H9 (cell line): ENCODE data around the gene HTR1B. TPM values are rescaled to one million over a fixed set of nuclear protein-coding genes. Genes with fewer than 3 reads are reported as not detected.

Experiments used
- DNase-seq: peaks from one replicate; pipeline ENCODE4 v3.0.0-alpha.2; 2017
- H2AFZ ChIP-seq: one replicate; pipeline ENCODE4 v1.6.1; 2013; ENCODE audit warnings: mild to moderate bottlenecking, low read length, control low read depth, moderate library complexity
- H2AK5ac ChIP-seq: 2 replicates; pipeline ENCODE4 v1.6.1; 2013; ENCODE audit warnings: low read length, control low read depth, mixed read lengths; ENCODE audit not compliant: insufficient read length
- H2BK120ac ChIP-seq: one replicate; pipeline ENCODE4 v1.6.1; 2013; ENCODE audit warnings: low read depth, mild to moderate bottlenecking, low read length, control low read depth, inconsistent platforms; ENCODE audit not compliant: poor library complexity, severe bottlenecking
- H2BK12ac ChIP-seq: 2 replicates; pipeline ENCODE4 v1.6.1; 2013; ENCODE audit warnings: low read length, control low read depth, mixed read lengths, low read depth; ENCODE audit not compliant: insufficient read length
- H2BK15ac ChIP-seq: 2 replicates; pipeline ENCODE4 v1.6.1; 2013; ENCODE audit warnings: low read depth, low read length, control low read depth
- H2BK20ac ChIP-seq: one replicate; pipeline ENCODE4 v1.6.1; 2013; ENCODE audit warnings: low read depth, mild to moderate bottlenecking, low read length, control low read depth, inconsistent platforms; ENCODE audit not compliant: poor library complexity, severe bottlenecking
- H2BK5ac ChIP-seq: 2 replicates; pipeline ENCODE4 v1.6.1; 2013; ENCODE audit warnings: low read length, control low read depth, mixed read lengths; ENCODE audit not compliant: insufficient read length
- H3K14ac ChIP-seq: 2 replicates; pipeline ENCODE4 v1.6.1; 2013; ENCODE audit warnings: low read length, control low read depth; ENCODE audit not compliant: insufficient read depth
- H3K18ac ChIP-seq: 2 replicates; pipeline ENCODE4 v1.6.1; 2013; ENCODE audit warnings: low read depth, mild to moderate bottlenecking, mixed read lengths, low read length, control low read depth; ENCODE audit not compliant: insufficient read length
- H3K23ac ChIP-seq: 2 replicates; pipeline ENCODE4 v1.6.1; 2013; ENCODE audit warnings: low read length, control low read depth, mixed read lengths, low read depth; ENCODE audit not compliant: insufficient read length
- H3K23me2 ChIP-seq: 2 replicates; pipeline ENCODE4 v1.6.1; 2013; ENCODE audit warnings: low read depth, mild to moderate bottlenecking, mixed read lengths, low read length, control low read depth; ENCODE audit not compliant: insufficient read length, poor library complexity, severe bottlenecking
- H3K27ac ChIP-seq: 2 replicates; pipeline ENCODE4 v1.5.1; 2013; ENCODE audit warnings: low read length, control low read depth, mixed read lengths, low read depth; ENCODE audit not compliant: insufficient read length
- H3K27me3 ChIP-seq: 2 replicates; pipeline ENCODE4 v1.6.1; 2013; ENCODE audit warnings: low read length, control low read depth, inconsistent platforms; ENCODE audit not compliant: insufficient read depth
- H3K4ac ChIP-seq: 2 replicates; pipeline ENCODE4 v1.6.1; 2013; ENCODE audit warnings: low read depth, mild to moderate bottlenecking, control low read depth, inconsistent platforms, low read length, moderate library complexity
- H3K4me1 ChIP-seq: 2 replicates; pipeline ENCODE4 v1.6.1; 2013; ENCODE audit warnings: low read length, control low read depth, inconsistent platforms; ENCODE audit not compliant: insufficient read depth
- H3K4me2 ChIP-seq: 2 replicates; pipeline ENCODE4 v1.6.1; 2013; ENCODE audit warnings: low read length, control low read depth, mixed read lengths; ENCODE audit not compliant: insufficient read length, insufficient read depth
- H3K56ac ChIP-seq: 2 replicates; pipeline ENCODE4 v1.6.1; 2013; ENCODE audit warnings: low read depth, mild to moderate bottlenecking, mixed read lengths, low read length, control low read depth; ENCODE audit not compliant: insufficient read length
- H3K79me1 ChIP-seq: 2 replicates; pipeline ENCODE4 v1.6.1; 2013; ENCODE audit warnings: low read depth, mild to moderate bottlenecking, moderate library complexity, low read length, control low read depth, inconsistent platforms; ENCODE audit not compliant: insufficient read depth, poor library complexity, severe bottlenecking
- H3K79me2 ChIP-seq: 2 replicates; pipeline ENCODE4 v1.6.1; 2013; ENCODE audit warnings: low read length, control low read depth, inconsistent platforms; ENCODE audit not compliant: insufficient read depth
- H3K9ac ChIP-seq: 2 replicates; pipeline ENCODE4 v1.6.1; 2013; ENCODE audit warnings: low read length, control low read depth, mixed read lengths; ENCODE audit not compliant: insufficient read length; ENCODE audit errors: extremely low read depth
- H3K9me3 ChIP-seq: one replicate; pipeline ENCODE4 v1.6.1; 2013; ENCODE audit warnings: low read depth, low read length, inconsistent platforms; ENCODE audit not compliant: control insufficient read depth
- H3T11ph ChIP-seq: one replicate; pipeline ENCODE4 v1.6.1; 2013; ENCODE audit warnings: mild to moderate bottlenecking, low read length, control low read depth, inconsistent platforms
- H4K20me1 ChIP-seq: one replicate; pipeline ENCODE4 v1.6.1; 2013; ENCODE audit not compliant: control insufficient read depth, insufficient read length, insufficient read depth
- H4K5ac ChIP-seq: 2 replicates; pipeline ENCODE4 v1.6.1; 2013; ENCODE audit warnings: low read depth, mild to moderate bottlenecking, mixed read lengths, low read length, control low read depth; ENCODE audit not compliant: insufficient read length
- H4K8ac ChIP-seq: replicated peaks from 2 replicates; pipeline ENCODE4 v1.6.1; 2013; ENCODE audit warnings: low read length, control low read depth, mixed read lengths, low read depth; ENCODE audit not compliant: insufficient read length
- H4K91ac ChIP-seq: 2 replicates; pipeline ENCODE4 v1.6.1; 2013; ENCODE audit warnings: low read depth, mild to moderate bottlenecking, moderate library complexity, mixed read lengths, low read length, control low read depth; ENCODE audit not compliant: insufficient read length
- H3K27ac Mint-ChIP-seq, 3 experiments: 2 replicates in 2 of 3; 3 replicates in 1 of 3; pipeline ENCODE4 v1.8.0; 2020 to 2021; ENCODE audit warnings: mixed read lengths in 3 of 3, mild to moderate bottlenecking in 1 of 3, moderate library complexity in 1 of 3
- H3K27me3 Mint-ChIP-seq: 2 replicates; pipeline ENCODE4 v1.8.0; 2021; ENCODE audit warnings: low read depth, mild to moderate bottlenecking, moderate library complexity, mixed read lengths
- H3K36me3 Mint-ChIP-seq, 3 experiments: 2 replicates in 2 of 3; 3 replicates in 1 of 3; pipeline ENCODE4 v1.8.0; 2020 to 2021; ENCODE audit warnings: low read depth in 3 of 3, mixed read lengths in 3 of 3; ENCODE audit not compliant: insufficient read depth in 1 of 3
- H3K4me1 Mint-ChIP-seq, 2 experiments: 2 replicates each; pipeline ENCODE4 v1.8.0; 2020; ENCODE audit warnings: mixed read lengths in 2 of 2
- H3K4me3 Mint-ChIP-seq, 2 experiments: 2 replicates in 1 of 2; 3 replicates in 1 of 2; pipeline ENCODE4 v1.8.0; 2020 to 2021; ENCODE audit warnings: mild to moderate bottlenecking in 2 of 2, mixed read lengths in 2 of 2, moderate library complexity in 1 of 2
- H3K9me3 Mint-ChIP-seq, 2 experiments: 2 replicates in 1 of 2; 3 replicates in 1 of 2; pipeline ENCODE4 v1.8.0; 2020; ENCODE audit warnings: mild to moderate bottlenecking in 2 of 2, mixed read lengths in 2 of 2, moderate library complexity in 1 of 2
- WGBS: extraction: QIAGEN DNeasy Blood & Tissue Kit; methylation state at CpG from one replicate; pipeline ENCODE4 v1.1.7; 2013; ENCODE audit warnings: missing lambda C conversion rate, low lambda C conversion rate, mixed read lengths; ENCODE audit not compliant: insufficient read length; ENCODE audit errors: extremely low coverage; 5-methylcytosine and 5-hydroxymethylcytosine counted together
- total RNA-seq: library from RNA; stranded (reverse); gene quantifications from 2 replicates; pipeline ENCODE4 v1.2.1, GENCODE V29; 2021
- TF ChIP-seq, protein P1 (sequence below): fragments of 200-600 bp; sonication (generic); conservative IDR thresholded peaks from 3 replicates; pipeline ENCODE4 v1.8.0; 2021; ENCODE audit warnings: antibody characterized with exemption, mild to moderate bottlenecking

HTR1B gene
- total RNA-seq, 1 experiment from 2014 or later, result 0.83 TPM

DNA sequence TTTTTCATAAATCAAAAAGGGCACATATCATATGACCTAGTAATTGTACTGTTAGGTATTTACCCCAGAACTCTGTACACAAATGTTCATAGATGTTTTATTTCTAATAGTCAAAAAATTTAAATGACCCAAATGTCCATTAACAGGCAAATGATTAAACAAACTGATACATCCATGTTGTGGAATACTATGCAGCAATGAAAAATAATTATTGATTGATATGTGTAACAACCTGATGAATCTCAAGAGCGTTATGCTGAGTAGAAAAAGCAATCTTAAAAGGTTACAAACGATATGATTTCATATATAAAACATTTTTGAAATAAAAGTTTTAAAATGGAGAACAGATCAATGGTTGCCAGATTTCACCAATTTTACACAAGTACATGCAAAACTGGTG, 18.1 kb downstream of the HTR1B start:
- Histone ChIP-seq H3K9me3 (no peaks in the 10 kb centered on the region), H3K56ac (no peak overlapping the region), H3K23me2 (no peaks in the 10 kb centered on the region), H3K18ac (no peak overlapping the region), H3K4me2 (no peak overlapping the region), H2BK12ac (no peak overlapping the region), H2BK15ac (no peak overlapping the region), H4K5ac (no peak overlapping the region), H3K4ac (no peak overlapping the region), H3K27me3 (no peaks in the 10 kb centered on the region), H3K79me1 (no peaks in the 10 kb centered on the region), H4K20me1 (no peaks in the 10 kb centered on the region), H3K79me2 (no peaks in the 10 kb centered on the region), H2AFZ (no peak overlapping the region), H3K9ac (no peak overlapping the region), H3K4me1 (peaks cover 3% of the 10 kb centered on the region; the same call in 1 of the 2 replicates), H2BK20ac (no peak overlapping the region), H4K91ac (no peak overlapping the region), H3T11ph (no peak overlapping the region), H3K27ac (no peak overlapping the region), H3K14ac (no peak overlapping the region), H2BK5ac (no peak overlapping the region), H3K23ac (no peak overlapping the region), H4K8ac (no peak overlapping the region), H2AK5ac (no peak overlapping the region), H2BK120ac (no peak overlapping the region)
- Mint-ChIP-seq H3K4me3 (no peak overlapping the region), H3K27me3 (no peaks in the 10 kb centered on the region), H3K36me3 (no peaks in the 10 kb centered on the region), H3K27ac (no peak overlapping the region), H3K4me1 (peaks cover 4 to 12% of the 10 kb centered on the region in 2 experiments), H3K9me3 (no peaks in the 10 kb centered on the region)
- TF ChIP-seq, protein P1, sequence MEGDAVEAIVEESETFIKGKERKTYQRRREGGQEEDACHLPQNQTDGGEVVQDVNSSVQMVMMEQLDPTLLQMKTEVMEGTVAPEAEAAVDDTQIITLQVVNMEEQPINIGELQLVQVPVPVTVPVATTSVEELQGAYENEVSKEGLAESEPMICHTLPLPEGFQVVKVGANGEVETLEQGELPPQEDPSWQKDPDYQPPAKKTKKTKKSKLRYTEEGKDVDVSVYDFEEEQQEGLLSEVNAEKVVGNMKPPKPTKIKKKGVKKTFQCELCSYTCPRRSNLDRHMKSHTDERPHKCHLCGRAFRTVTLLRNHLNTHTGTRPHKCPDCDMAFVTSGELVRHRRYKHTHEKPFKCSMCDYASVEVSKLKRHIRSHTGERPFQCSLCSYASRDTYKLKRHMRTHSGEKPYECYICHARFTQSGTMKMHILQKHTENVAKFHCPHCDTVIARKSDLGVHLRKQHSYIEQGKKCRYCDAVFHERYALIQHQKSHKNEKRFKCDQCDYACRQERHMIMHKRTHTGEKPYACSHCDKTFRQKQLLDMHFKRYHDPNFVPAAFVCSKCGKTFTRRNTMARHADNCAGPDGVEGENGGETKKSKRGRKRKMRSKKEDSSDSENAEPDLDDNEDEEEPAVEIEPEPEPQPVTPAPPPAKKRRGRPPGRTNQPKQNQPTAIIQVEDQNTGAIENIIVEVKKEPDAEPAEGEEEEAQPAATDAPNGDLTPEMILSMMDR, result no peak
- DNase-seq, result no peak
- no CpG with 5 or more reads among the region's 2 CpGs for WGBS
